A673 (cell line): ENCODE data around the gene CRABP1. TPM values are rescaled to one million over a fixed set of nuclear protein-coding genes. Genes with fewer than 3 reads are reported as not detected.

Experiments used
- BruUV-seq: library from RNA; stranded (reverse); fragments of 400-500 nt; replicated peaks from 2 replicates; lab custom pipeline; 2021; lab: Mats Ljungman, UMichigan
- CTCF ChIA-PET: fragments of 300-600 bp; sonication (Branson Sonifier 250); formaldehyde crosslinking; loops from one replicate; lab custom pipeline; 2022; ENCODE audit warnings: antibody characterized with exemption; lab: Charles Lee
- POLR2A ChIA-PET: fragments of 300-600 bp; sonication (Branson Sonifier 250); formaldehyde crosslinking; loops from one replicate; lab custom pipeline; 2022; ENCODE audit warnings: antibody characterized with exemption; ENCODE audit not compliant: low non-redundant PET; lab: Charles Lee
- DNase-seq: peaks from one replicate; pipeline ENCODE4 v3.0.0-alpha.2; 2015; ENCODE audit warnings: low spot score
- H3K27ac ChIP-seq: fragments of 200-600 bp; sonication (generic); 2 replicates; pipeline ENCODE4 v1.5.1; 2016; ENCODE audit warnings: mixed run types, low read depth, mild to moderate bottlenecking, mixed read lengths, antibody characterized with exemption, low read length; ENCODE audit not compliant: poor library complexity, severe bottlenecking
- H3K27me3 ChIP-seq: fragments of 200-600 bp; sonication (generic); replicated peaks from 2 replicates; pipeline ENCODE4 v1.6.1; 2017; ENCODE audit warnings: mixed run types, low read depth, mild to moderate bottlenecking, mixed read lengths, antibody characterized with exemption, low read length; ENCODE audit not compliant: insufficient read depth, poor library complexity
- H3K36me3 ChIP-seq: fragments of 200-600 bp; sonication (generic); 2 replicates; pipeline ENCODE4 v1.6.1; 2016; ENCODE audit warnings: mixed run types, mild to moderate bottlenecking, mixed read lengths, antibody characterized with exemption, low read length; ENCODE audit not compliant: insufficient read depth, poor library complexity, severe bottlenecking
- H3K4me1 ChIP-seq: fragments of 200-600 bp; sonication (generic); 2 replicates; pipeline ENCODE4 v1.6.1; 2017; ENCODE audit warnings: mixed run types, mild to moderate bottlenecking, mixed read lengths, antibody characterized with exemption, low read length; ENCODE audit not compliant: insufficient read depth, poor library complexity, severe bottlenecking
- H3K4me3 ChIP-seq: fragments of 200-600 bp; sonication (generic); 2 replicates; pipeline ENCODE4 v1.5.1; 2016; ENCODE audit warnings: low read depth, mixed run types, mild to moderate bottlenecking, mixed read lengths, low read length; ENCODE audit not compliant: poor library complexity, severe bottlenecking
- H3K9me3 ChIP-seq: fragments of 200-600 bp; sonication (generic); 2 replicates; pipeline ENCODE4 v1.6.1; 2016; ENCODE audit warnings: mixed run types, low read depth, mild to moderate bottlenecking, mixed read lengths, antibody characterized with exemption, low read length; ENCODE audit not compliant: poor library complexity, severe bottlenecking
- EZH2 ChIP-seq: fragments of 200-600 bp; sonication (generic); IDR thresholded peaks from 2 replicates; pipeline ENCODE4 v1.6.1; 2017; ENCODE audit warnings: borderline replicate concordance, low read depth, mild to moderate bottlenecking, mixed read lengths, antibody characterized with exemption, low read length; ENCODE audit not compliant: poor library complexity, severe bottlenecking
- intact Hi-C: fragments of 100-400 bp; cut with micrococcal nuclease; formaldehyde crosslinking; loops from one replicate; pipeline ENCODE4 v1.10.0; 2022; ENCODE audit not compliant: unreplicated experiment
- total RNA-seq: library from RNA; stranded (reverse); gene quantifications from 2 replicates; pipeline ENCODE4 v1.2.3, GENCODE V29; 2021
- TF ChIP-seq, protein P1 (sequence below): fragments of 300-800, 200-600 bp; sonication (generic); conservative IDR thresholded peaks from 2 replicates; pipeline ENCODE4 v1.5.1; 2017; ENCODE audit warnings: low read depth, mild to moderate bottlenecking, antibody characterized with exemption, low read length, moderate library complexity, mixed read lengths

Gene CRABP1
- total RNA-seq, 1 experiment from 2014 or later: 61.2 TPM

DNA sequence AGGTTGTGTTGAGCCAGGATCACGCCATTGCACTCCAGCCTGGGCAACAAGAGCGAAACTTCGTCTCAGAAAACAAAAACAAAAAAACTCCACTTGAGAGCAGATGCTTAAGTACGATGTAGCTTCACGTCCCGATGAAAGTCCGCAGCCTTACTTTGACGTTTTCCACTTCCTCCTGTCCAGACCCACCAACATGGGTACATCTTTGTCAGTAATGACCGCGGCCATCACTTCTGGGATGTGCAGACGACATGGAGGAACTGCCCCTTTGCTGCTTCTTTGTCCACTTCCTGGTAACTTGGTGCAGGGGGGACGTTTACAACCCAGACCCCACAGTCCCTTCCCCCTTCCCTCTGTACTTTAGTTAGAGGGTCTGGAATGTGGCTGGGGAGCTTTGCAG is 48.7 kb downstream of the CRABP1 start:
- H3K4me1 ChIP-seq: no peaks in the 10 kb centered on the region
- CTCF ChIA-PET: interaction anchor here (0.6 kb wide), 1 partner anchor 432 kb away, joined by 5 read pairs; no protein-coding TSS in a partner anchor
- H3K9me3 ChIP-seq: no peaks in the 10 kb centered on the region
- DNase-seq: no peak
- H3K36me3 ChIP-seq: no peaks in the 10 kb centered on the region
- intact Hi-C loops: no loop called here
- no peak overlapping the region for H3K27ac ChIP-seq
- no TSS peak for BruUV-seq
- H3K27me3 ChIP-seq: peaks cover 4% of the 10 kb centered on the region
- POLR2A ChIA-PET: no interaction called here
- no peak overlapping the region for H3K4me3 ChIP-seq
- no peak for TF ChIP-seq EZH2
- TF ChIP-seq, protein P1, sequence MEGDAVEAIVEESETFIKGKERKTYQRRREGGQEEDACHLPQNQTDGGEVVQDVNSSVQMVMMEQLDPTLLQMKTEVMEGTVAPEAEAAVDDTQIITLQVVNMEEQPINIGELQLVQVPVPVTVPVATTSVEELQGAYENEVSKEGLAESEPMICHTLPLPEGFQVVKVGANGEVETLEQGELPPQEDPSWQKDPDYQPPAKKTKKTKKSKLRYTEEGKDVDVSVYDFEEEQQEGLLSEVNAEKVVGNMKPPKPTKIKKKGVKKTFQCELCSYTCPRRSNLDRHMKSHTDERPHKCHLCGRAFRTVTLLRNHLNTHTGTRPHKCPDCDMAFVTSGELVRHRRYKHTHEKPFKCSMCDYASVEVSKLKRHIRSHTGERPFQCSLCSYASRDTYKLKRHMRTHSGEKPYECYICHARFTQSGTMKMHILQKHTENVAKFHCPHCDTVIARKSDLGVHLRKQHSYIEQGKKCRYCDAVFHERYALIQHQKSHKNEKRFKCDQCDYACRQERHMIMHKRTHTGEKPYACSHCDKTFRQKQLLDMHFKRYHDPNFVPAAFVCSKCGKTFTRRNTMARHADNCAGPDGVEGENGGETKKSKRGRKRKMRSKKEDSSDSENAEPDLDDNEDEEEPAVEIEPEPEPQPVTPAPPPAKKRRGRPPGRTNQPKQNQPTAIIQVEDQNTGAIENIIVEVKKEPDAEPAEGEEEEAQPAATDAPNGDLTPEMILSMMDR: no peak

DNA sequence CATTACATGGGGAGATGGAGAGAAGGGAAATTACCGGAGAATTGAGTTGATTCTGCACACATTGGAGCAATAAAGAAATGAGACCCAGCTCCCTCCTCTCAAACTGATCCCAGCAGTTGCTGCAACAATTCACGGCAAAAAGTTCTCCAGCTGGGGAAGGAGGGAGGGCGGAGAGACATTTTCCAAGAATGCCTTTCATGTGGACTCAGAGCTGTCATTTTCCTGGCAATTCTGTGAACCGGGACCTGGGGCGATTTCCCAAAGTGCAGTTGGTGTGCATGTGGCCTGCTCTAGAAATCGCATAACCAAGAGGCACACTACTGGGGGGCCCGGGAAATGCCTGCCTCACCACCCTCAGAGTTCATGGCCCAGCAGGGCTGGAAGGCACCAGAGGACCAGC is 49.2 kb downstream of the CRABP1 start:
- Histone ChIP-seq H3K4me1 (no peaks in the 10 kb centered on the region), H3K27me3 (peaks cover 4% of the 10 kb centered on the region), H3K27ac (no peak overlapping the region), H3K36me3 (no peaks in the 10 kb centered on the region), H3K4me3 (no peak overlapping the region), H3K9me3 (no peaks in the 10 kb centered on the region)
- DNase-seq: no peak
- intact Hi-C loops: no loop called here
- no TSS peak for BruUV-seq
- ChIA-PET CTCF (interaction anchor here (0.6 kb wide), 1 partner anchor 433 kb away, joined by 5 read pairs; no protein-coding TSS in a partner anchor), POLR2A (no interaction called here)
- TF ChIP-seq EZH2: no peak

DNA sequence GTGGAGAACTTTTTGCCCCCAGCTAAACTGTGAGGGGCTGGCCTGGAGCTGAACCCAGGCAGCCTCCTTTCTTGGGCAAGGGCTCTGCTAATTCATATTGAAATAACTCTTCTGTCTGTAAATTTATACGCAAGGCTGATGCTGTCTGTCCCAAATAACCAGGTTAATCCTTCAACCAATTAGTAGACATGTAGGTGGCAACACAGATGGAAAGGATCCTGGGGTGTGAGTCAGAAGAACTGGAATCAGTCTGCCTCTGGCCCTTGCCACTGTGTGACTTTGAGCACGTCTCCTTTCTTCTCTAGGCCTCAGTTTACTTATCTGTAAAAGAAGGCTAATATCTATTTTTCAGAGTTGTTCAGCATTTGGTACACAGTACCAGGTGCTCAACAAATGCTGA is 49.6 kb downstream of the CRABP1 start:
- Histone ChIP-seq H3K4me3 (no peak overlapping the region), H3K27ac (no peak overlapping the region), H3K9me3 (no peaks in the 10 kb centered on the region), H3K27me3 (peaks cover 4% of the 10 kb centered on the region), H3K4me1 (no peaks in the 10 kb centered on the region), H3K36me3 (no peaks in the 10 kb centered on the region)
- BruUV-seq: no TSS peak
- intact Hi-C loops: no loop called here
- TF ChIP-seq, protein P1: no peak
- no peak for TF ChIP-seq EZH2
- CTCF ChIA-PET: no interaction called here
- no peak for DNase-seq
- POLR2A ChIA-PET: no interaction called here

DNA sequence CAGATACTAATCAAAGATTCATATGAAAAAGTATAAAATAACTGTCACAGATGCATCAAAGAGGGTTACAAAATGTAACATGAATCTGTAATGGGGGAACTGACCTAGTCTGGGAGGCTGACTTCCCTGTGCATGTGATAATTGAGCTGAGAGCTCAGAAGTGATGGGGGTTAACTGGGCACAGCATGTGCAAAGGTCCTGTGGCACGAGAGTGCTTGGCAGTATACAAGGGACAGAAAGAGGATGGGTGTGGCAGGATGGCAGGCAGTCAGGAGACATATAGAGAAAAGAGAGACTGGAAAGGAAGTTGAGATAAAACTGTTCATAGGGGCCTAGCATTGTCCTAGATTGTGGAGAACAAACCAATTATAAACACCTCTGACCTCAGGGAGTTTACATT is 50.1 kb downstream of the CRABP1 start:
- no peak overlapping the region for H3K27ac ChIP-seq
- ChIA-PET CTCF (no interaction called here), POLR2A (no interaction called here)
- H3K4me1 ChIP-seq: no peaks in the 10 kb centered on the region
- H3K9me3 ChIP-seq: no peaks in the 10 kb centered on the region
- intact Hi-C loops: no loop called here
- TF ChIP-seq, protein P1: no peak
- TF ChIP-seq EZH2: no peak
- no peak overlapping the region for H3K4me3 ChIP-seq
- no TSS peak for BruUV-seq
- H3K36me3 ChIP-seq: no peaks in the 10 kb centered on the region
- DNase-seq: no peak
- H3K27me3 ChIP-seq: peaks cover 4% of the 10 kb centered on the region
